SKM-1 treated with dmso at 0.1 percent for 144 hours (cell line): ENCODE measurements around the gene ARHGAP42.

Experiments used
- DNase-seq: peaks from one replicate; lab custom pipeline; 2025; ENCODE audit not compliant: unreplicated experiment; lab: John Stamatoyannopoulos, UW

ARHGAP42 gene

DNA sequence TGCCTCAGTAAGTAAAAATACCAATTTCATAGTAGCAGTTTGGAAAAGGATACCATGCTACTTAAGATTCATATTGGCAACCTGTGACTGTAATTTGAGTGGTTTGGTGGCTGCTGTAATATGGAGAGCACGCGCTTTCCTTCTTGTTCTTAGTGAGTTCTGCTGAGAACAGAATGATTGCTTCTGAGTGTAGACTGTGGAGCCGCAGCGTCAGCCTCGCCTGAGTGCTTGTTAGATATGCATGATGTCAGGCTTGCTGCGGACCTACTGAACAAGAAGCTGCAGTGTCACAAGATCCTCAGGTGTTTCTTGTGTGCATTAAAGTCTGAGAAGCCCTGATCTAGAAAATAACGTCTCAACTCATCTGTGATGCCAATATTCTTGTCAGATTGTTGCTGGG, 143.2 kb downstream of the ARHGAP42 start:
- no peak for DNase-seq

- DNase-seq, result no peak
These were observed 144.1 kb downstream of the ARHGAP42 start for GRCh38 chr11:100830978-100831732.

DNA sequence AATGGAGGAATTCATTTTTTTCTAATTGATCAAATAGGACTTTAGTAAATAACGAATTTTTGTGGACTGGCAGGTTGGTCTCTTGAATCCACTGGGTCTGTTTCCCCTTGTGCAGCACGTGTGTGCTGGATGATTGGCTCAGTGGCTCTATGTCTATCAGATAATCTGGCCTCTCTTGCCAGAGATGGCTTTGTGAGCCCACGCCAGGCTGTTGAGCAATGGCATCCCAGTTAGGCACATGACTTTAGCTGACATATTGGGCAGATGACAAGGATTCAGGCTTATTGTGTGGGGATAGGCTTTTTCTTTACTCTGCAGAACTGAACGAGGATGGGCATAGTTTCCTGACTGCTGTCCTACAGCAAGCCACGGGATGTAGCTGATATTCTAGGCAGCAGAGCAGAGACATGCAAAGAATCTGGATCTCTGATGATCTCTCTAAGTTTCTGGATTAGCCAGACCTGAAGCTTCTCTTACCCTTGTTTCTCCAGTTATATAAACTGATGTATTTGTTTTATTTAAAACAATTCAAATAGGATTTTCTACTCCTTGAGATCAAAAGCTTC, 144.9 kb downstream of the ARHGAP42 start:
- no peak for DNase-seq

GRCh38 chr11:100832829-100833228, 145.7 kb downstream of the ARHGAP42 start:
- DNase-seq, result no peak

DNA sequence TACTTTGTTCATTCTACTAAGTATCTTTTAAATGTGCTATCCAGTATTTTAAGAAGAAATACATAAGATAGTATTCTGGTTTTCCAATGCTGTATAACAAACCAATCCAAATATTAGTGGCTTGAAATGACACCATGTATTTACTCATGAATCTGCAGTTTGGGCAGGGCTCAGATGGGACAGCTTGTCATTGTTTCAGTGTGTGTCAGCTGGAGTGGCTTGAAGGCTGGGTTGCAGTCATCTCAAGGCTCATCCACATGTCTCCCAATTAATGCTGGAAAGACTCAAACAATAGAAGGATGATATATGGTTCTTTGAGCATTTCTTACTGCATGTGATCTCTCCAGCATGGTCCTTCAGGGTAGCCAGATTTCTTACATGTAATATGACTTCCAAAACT, 146.2 kb downstream of the ARHGAP42 start:
- DNase-seq, result no peak

DNA sequence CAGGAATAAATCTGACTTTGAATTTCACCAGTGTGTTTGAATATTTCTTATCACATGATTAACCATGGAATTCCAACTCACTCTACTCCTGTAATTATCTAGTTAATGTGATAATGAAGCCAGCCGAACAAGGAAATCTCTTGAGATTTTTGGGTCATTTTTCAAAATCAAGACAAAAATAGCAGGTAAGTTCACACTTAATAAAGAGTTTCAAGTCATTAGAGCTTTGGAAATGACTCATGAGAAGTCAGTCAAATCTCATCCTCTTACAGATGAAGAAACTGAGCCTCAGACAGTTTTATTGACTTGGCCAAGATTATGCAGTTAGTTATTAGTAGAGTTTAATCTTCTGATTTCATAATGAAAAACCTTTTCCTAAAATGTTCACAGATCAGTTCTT, 148.8 kb downstream of the ARHGAP42 start:
- no peak for DNase-seq

- no peak for DNase-seq
These were observed 150.2 kb downstream of the ARHGAP42 start for GRCh38 chr11:100837311-100837710.

GRCh38 chr11:100841711-100842407, 154.8 kb downstream of the ARHGAP42 start:
- no peak for DNase-seq

DNA sequence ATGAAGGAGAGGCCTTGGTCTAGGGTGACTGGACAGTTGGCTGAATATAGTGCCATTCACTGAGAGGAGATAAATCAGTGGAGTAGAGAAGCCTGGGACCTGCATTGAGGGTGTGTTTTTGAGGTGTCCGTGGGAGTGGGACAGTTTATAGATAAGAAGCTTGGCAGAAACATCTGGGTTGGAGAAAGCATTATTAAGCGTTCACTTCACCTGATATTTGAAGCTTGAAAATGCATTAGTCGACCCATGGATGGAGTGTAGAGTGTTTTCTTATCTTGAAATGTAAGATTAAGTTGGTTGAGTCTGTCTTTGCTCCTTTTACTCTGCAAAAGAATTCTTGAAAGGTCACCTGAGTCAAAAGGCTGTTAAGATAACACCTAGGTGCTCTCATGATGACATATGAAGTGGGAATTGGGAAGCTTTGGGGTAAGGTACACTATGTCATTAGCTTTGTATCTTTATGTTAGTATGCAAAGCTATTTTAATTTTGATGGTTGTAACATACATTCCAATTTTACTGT, 160.7 kb downstream of the ARHGAP42 start:
- DNase-seq, result no peak

DNA sequence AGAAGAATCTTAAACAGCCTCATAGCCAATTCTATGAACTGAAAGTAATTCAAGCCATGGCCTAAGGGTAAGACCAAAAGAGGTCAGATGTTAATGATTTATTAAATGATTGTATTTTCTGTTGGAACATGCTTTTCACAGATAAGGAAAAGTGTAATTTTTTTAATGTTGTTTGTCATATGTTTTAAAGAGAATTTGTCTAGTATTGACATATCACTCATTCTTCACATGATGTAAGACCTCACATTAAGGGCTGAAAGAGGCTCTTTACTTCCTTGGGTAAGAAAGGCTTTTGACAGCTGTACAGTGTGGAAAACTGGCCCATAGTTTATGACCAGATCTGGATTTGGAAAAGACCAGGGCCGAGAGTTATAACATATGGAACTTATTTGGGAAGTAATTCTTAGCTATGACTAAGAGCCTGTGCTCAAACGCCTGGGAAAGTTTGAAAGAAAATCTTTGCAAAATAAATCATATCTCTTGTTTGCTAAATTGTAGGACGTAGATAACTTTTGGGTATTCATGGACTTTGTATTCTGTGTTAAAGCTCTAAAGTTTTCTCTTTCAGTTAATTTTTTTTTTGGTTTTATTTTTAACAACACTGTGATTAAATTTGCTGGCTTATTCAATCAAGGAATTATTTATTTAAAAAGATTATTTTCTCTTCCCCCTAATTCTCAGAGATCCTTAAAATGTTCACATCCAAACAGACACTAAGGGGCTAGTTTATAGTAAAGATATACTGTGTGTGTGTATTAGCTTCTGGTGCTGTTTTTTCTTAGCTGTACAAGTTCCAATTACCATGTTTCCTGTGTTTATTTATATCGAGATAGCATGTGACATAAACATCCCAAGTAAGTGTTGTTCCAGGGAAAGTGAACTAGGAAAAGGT, 162.2 kb downstream of the ARHGAP42 start:
- DNase-seq, result no peak

DNA sequence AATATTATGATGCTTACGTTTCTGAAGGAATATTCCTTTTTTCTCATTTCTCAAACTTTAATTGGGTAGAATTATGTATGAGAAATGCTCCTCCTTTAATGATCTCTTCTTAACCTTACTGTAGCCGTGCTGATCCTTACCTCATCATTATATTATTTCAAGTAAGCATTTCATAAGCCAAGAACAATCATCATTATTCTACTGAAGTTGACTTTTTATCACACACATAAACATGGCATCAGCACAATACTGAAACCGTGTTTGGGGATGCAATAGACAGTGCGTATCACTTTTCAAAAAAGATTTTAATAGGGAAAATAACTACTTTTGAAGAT, 162.8 kb downstream of the ARHGAP42 start:
- DNase-seq, result no peak

- no peak for DNase-seq
These were observed 164.1 kb downstream of the ARHGAP42 start for GRCh38 chr11:100851147-100851546.

DNA sequence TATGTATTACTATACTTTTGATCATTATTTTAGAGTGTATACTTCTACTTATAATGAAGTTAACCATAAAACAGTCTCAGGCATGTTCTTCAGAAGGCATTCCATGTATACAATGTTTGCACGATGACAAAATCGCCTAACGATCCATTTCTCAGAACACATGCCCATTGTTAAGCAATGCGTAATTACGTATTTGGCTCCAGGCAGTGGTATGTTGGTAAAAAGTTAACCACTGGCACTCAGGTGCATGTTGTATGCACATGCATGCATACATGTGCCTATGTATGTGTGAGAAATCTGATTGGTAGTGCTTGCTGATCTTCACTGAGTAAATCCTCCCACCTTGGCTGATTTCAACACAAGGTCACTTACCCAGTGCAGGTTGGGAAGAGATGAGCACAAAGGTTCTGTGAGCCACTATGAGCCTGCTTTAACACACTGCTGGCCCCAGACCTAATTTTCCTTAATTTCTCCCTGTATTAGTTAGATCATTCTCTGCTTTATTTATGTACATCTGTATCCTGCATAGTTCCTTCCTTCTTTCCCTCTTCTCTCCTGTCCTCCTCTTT, 164.6 kb downstream of the ARHGAP42 start:
- no peak for DNase-seq

DNA sequence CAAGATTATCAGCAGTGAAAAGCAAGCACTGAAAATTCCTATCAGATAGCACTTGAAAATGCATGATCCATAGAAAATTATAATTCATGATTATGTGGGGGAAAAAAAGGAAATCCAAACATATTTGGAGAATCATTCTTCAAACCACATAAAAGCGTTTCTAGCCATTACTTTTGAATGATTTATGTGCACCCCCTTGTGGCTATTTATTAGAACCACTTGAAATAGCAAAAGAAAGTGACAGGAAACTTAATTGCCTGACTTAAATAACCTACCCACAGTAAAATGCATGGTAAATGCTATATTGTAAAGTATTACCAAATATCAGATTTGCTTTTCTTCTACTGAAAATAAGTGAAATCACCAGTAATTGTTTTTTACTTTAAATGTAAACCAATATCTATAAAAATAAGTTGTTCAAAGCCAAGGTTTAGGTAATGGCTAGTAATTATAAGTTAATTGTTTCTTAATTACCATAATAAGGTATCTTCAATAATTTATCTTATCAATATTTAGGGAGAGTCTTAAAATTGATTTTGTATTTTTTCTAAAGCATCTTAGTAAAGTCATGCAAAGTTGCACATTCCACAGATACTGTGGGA, 168.5 kb downstream of the ARHGAP42 start:
- DNase-seq, result peak; percentile 23

DNA sequence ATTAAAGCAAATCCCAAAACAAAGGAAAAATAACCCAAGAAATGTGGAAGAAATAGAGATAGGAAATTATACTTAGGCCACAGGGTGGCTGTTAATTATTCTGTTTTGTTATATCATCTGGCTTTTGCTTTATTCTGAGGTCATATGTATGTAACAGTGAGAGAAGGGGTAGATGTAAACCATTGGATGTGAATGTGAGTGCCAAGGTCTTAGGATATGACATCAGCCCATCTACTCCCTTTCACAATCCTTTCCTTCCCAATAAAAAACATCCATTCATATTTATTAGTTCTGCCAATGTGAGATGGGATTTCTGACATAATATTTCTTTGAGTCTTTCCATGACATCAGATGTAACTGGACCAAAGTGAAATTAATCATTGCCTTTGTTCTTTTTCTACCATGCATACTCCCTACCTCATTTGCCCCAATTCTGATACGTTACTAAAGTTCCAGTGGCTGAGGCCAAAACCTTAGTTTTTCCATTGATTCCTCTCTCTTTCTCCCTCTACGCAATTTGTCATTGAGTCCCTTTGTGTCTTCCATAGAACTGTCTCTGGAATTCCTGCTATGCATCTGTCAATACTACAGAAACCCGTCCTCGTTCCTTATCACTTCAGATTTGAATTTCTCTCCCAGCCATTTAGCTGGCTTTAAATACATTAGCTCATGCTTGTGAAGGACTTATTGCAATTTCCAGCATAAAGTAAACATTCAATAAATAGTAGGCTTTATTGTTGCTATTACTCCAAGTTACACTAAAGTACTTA, 170.3 kb downstream of the ARHGAP42 start:
- DNase-seq, result no peak

DNA sequence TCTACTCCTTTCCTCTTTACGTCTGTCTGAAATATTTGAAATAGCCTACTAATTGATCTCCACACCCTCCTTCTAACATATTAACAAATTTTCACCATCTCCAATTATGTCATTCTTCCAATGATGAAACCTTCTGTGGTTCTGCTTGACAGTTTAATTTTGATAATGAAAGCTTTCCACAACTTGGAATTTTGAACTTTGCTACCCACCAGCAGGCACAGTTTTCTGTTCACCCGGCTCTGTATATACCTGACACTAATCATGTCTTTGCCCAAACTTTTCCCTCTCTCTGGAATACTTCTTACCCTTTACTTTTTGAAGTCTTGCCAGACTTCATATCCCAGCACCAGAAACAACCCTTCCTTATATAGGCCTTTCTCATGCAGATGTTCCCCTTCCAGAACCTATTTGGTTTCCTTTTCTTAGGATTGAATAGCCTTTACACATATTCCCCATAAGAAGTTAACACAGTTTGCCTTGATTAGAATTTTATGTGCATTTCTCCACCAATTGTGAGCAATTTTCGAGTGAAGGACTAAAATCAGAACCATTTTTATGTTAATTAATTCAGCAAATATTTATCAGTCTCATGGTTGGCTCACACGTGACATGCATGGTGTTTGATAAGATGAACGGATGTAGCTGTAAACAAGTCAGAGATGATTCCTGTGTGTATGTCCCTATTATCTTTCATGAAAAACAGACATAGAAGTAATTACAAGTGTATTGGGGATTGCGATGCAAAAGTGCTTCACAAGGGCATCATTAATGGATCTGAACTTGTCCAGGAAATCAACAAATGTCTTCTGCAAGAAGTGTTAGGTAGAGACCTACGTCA, 173.4 kb downstream of the ARHGAP42 start:
- no peak for DNase-seq

DNA sequence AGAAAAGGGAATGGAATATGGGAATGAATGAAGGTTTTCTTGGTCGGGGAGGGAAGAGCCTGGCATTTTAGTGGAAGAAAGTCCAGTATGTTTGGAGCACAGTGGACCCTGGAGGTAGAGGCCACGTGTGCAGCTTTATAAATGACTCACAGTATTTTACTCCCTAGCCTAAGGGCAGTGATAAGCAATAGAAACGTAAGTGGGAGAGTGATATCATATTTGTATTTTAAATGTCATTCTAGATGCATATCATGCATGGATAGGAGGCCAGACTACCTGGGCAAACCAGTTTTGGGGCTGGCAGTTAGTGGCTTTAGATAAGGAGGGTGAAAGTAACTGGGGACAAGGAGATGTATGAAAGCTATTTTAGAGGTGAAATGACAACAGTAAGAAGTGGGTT, 174.1 kb downstream of the ARHGAP42 start:
- no peak for DNase-seq

- no peak for DNase-seq
These were observed 176.0 kb downstream of the ARHGAP42 start for GRCh38 chr11:100863080-100863581.
